LoVo (cell line): Measurements from ENCODE around the gene EXOC2.

Source experiments
- DNase-seq: peaks from one replicate; pipeline ENCODE4 v3.0.0-alpha.2; 2016; ENCODE audit warnings: low spot score

EXOC2 gene

GRCh38 chr6:498795-499231 lies 194.1 kb downstream of the EXOC2 start:
- no peak for DNase-seq

DNA sequence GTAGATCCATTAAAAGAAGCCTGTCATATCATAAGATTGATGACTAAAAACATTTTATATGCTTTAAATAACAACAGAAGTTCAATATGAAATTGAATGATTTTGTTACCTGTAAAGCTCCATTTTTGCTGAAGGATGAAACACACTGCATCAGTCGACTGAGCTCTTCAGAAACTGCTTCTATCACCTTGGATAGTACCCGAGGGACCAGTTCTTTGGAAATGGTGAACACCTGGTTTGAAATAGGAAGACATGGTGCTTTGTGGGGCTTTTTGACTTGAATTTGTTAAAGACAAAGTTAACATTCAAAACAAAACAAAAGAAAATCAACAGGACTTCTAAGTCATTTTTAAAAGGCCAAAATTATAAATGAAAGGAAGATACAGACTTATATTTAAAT lies 195.7 kb downstream of the EXOC2 start:
- DNase-seq: no peak

DNA sequence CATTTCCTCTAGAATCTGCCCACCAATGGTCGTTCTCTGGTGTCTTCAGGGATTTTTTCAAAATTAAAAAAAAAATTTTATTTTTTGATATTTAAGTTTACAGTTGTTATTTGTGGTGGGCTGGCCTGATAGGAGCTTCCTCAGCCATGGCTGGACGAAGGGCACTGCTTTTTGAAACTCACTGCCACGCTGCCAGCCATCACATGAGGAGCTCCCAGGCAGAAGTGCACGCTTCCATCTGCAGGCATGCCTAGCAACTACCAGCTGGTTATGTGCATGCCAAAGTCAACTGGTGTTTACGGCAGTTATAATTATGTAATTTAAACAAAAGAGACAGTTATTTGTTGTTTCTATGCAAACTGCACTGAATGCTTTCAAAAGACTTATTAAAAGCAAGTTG lies 196.3 kb downstream of the EXOC2 start:
- no peak for DNase-seq

DNA sequence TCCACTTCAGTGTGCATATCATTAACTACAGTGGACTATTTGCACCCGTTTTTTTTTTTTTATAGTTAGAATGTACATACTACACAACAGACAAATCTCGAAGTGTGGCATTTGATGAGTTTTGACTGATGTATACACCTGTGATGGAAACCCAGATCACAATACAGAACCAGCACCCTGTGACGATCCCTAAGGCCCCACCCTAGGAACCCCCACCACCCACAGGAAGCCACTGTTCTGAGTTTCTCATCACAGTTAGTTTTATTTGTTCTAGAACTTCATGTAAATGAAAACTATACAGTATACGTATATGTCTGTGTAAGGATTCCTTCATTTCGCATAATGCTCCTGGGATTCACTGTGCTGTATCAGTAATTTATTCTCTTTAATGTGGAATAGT lies 198.5 kb downstream of the EXOC2 start:
- DNase-seq: no peak

DNA sequence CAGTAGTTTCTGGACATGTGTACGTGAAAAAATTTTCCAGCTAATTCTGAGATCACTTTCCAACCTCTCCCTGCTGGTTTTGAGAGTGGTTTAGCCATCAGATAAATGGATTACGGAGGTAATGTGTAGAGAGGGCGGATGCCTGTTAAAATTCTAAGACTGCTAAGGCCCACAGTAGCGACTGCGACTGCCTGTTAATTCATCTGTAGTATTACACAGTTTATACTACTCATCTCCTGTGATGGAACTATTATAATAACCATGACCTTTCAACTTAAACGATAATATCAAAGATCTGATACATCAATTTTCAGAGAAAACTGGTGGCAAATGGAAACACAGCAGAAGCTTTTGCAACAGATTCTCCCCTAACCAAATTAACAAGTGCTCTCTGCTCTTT lies 199.1 kb downstream of the EXOC2 start:
- DNase-seq: no peak

GRCh38 chr6:492816-493414 lies 200.0 kb downstream of the EXOC2 start:
- DNase-seq: no peak

- DNase-seq: no peak
These were observed 200.8 kb downstream of the EXOC2 start for GRCh38 chr6:492178-492577.

DNA sequence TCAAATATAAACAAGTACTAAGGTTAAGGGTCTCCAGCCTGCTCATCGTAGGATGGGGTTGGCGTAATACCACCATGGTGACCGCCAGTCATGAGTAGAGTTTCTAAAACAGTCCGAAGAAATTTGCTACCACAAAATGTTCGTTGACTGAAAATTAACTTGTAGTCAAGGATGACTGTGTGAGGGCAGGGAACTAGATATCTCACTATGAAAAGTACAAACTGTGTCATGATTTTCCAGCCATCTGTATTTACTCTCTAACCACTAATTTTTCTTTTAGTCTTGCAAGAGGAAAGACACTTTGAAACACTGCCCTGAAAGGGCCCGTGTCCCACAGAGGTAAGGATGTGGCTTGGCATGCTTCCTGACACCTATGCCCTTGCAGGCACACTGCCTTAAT lies 201.7 kb downstream of the EXOC2 start:
- DNase-seq: no peak

DNA sequence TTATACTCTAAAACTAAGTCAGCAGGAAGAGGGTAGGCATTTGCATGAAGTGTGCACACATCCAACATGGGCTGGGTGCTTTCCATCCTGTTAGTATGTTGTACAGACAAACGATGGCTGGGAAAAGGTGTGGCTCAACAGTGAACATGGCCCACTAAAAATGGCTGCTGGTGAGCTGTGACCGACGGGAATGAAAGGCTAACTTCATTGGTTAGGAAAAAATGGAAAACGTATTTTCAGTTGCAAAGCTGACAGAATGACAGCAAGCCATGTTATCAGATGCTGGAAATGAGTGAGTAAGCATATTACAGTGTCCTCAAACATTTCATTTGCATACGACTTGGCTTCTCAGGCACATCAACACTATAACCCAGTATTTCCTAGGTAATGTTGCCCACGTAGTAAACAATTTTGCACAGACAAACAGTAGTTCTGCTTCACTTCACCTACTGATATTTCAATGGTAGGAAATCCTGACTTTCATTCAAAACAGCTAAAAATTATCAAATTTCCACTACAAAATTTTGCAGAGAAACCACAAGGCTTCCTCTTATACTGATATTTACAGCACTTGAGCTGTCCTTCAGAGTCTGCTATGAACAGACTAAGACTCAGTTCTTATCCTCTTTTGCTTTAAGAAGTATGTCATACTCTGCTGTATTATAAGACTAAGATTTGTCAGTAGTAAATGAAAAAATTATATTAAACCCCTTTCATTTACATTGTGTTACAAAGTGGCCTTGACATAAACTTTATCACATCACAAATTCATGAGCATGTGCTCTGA lies 202.5 kb downstream of the EXOC2 start:
- DNase-seq: no peak

DNA sequence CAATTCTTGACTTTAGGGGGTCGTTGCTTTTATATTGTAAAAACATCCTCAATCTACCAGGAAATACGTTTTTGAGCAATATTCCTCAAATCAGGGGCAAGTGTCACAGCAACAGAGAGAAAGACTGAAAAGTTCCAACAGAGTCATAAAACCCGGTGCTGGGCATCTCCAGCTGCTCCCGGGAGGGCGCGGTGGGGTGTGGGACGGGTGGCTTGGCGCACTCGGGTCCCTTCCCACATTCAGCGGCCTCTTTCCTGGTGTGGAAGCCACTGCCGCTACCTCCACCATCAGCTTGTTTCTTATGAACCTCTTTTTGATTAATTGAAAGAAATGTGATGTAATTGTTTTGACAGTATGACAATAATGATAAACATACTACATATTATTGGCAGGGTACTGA lies 203.2 kb downstream of the EXOC2 start:
- DNase-seq: no peak

DNA sequence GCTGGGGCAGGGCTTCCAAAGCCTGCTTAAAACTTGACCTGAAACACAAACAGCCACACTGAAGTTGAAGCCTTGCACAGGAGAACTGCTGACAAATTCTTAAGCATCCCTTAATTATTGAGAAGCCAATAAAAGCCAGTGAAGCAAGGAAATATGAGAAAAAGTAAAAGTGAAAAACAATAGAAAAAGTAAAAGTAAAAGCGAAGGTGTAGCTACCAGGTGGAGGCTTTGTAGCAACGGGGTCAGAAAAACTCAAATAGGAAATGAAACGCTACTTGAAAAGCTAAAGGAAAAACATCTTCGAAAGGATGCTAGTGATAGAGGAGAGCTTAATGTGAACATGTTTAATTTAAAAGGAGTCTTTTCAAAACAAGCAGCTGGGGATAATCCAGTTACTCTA lies 203.9 kb downstream of the EXOC2 start:
- no peak for DNase-seq

GRCh38 chr6:487956-488355 lies 205.0 kb downstream of the EXOC2 start:
- DNase-seq: no peak

- no peak for DNase-seq
These were observed 207.2 kb downstream of the EXOC2 start for GRCh38 chr6:485655-486170.

DNA sequence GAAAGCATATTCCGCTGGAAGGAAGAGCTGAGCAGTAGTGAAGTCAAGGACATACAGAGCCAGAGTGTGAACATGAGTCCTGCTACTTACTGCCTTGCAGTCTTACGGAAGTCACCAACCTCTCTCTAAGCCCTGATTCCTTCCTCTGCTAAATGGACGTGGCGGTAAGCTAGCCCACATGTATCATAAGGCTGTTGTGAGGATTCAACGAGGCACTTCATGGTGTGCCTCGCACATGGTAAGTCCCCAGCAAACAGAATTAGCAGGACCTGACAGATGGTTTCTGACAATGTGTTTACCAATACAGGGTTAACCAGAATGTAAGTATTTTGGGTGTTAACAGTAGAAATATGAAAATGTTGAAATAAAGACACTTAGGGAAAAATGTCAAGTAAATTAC lies 208.2 kb downstream of the EXOC2 start:
- no peak for DNase-seq

GRCh38 chr6:484086-484745 lies 208.7 kb downstream of the EXOC2 start:
- DNase-seq: no peak

DNA sequence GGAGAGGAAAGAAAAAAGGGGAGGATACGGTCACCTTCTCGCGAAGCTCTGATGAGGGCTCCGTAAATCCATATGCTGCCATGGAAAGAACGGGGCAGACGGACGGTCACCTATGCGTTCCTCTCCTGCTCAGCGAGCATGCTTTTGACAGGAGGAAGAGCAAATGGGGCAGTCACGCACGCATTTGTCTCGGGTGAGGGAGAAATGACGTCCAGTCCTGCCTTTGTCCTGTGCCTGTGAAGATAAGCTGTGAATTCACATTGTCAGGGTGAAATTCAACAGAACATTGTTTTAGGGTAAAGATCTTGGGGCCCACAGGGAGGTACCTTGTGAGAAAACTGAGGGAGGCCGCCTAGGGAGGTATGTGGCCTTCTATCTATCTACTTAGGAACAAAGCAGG lies 217.6 kb downstream of the EXOC2 start:
- DNase-seq: no peak

GRCh38 chr6:474453-475185 lies 218.3 kb downstream of the EXOC2 start:
- DNase-seq: no peak

GRCh38 chr6:473768-474452 lies 219.0 kb downstream of the EXOC2 start:
- DNase-seq: no peak

- DNase-seq: no peak
These were observed 219.6 kb downstream of the EXOC2 start for GRCh38 chr6:473356-473755.

GRCh38 chr6:470901-471448 lies 222.0 kb downstream of the EXOC2 start:
- no peak for DNase-seq

DNA sequence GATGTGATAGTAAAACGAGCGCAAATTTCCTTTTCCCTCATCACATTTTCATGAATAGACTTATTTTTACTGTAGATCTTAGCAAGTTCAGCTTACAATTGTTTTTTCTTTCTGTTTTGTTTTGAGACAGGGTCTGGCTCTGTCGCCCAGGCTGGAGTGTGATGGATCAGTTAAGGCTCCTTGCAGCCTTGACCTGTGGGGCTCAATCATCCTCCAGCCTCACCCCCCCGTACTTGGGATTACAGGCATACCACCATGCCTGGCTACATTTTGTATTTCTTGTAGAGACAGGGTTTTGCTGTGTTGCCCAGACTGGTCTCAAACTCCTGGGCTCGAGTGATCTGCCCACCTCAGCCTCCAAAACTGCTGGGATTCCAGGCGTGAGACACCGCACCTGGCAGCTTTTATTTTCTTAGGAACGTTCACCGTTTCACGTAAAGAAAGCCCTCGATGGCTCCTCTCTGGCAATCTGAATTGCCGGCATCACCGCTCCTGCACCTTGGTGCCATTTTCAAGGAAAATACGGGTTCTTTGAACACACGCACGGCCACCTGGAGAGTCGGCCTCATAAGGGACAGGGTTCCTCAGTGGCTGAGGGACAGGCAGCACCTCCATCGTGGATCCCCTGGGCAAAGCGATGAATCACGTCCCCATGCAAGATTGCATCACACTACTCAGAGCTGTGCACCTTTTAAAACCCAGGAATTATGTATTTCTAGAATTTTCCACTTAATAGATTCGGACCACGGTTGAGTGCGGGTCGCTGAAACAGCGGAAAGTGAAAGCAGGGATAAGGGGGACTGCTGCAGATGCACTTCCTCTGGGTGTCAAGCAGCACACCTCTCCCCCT lies 222.7 kb downstream of the EXOC2 start:
- no peak for DNase-seq
